ENCODE data around the gene CYBC1.

Gene CYBC1

GRCh38 chr17:82408938-82409318 is 41.6 kb downstream of the CYBC1 start:
- H3K27ac ChIP-seq = no peak overlapping the region
- TF ChIP-seq CTCF (IDR thresholded peaks at IDR 0.05) = no peak
- TF ChIP-seq ZFX (IDR thresholded peaks at IDR 0.05; ENCODE audit: borderline replicate concordance) = no peak

DNA sequence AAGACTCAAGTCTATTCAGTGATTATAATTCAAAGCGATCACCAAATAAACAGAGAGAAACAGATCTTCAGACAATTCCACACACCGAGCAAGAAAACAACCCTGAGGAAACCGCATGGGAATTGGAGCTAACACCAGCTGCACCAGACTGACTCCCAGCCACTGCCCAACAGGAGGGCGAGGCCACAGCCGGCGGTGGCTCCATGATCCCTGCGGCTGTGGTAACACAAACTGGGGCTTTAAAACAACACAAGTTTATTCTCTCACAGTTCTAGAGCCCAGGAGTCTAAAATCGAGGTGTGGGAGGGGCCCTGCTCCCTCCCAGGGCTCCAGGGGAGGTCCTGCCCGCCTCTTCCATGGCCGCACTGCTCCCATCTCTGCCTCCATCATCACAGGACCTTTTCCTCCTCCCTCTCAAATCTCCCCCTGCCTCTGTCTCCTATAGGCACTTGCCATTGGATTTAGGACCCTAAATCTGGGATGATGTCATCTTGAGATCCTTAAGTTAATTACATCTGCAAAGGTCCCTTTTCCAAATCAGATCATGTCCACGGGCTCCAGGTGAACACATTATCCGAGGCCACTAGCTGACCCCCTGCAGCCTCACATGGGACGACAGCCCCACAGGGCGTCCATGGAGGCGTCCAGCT is 42.1 kb downstream of the CYBC1 start:
- H3K27ac ChIP-seq = no peak overlapping the region
- no peak for TF ChIP-seq CTCF (IDR thresholded peaks at IDR 0.05)
- TF ChIP-seq ZFX (IDR thresholded peaks at IDR 0.05; ENCODE audit: borderline replicate concordance) = no peak

DNA sequence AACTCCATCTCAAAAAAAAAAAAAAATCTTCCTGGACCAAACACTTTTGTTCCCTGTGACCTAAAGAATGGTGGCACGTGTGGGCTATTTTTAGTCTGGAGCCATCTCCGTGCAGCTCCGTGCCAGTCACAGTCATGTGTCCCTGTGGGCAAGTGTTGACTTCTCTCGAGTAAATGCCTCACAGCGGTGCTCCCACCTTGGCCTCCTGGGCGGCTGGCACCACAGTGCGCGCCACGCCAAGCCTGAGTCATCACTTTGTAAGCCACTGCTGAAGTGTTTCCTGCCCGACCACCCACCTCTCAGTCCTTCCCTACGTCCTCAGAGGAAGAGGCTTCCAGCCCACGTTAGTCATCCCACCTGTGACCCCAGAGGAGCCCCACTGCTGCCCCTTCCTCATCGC is 43.3 kb downstream of the CYBC1 start:
- H3K27ac ChIP-seq = no peak overlapping the region
- no peak for TF ChIP-seq CTCF (IDR thresholded peaks at IDR 0.05)
- no peak for TF ChIP-seq ZFX (IDR thresholded peaks at IDR 0.05; ENCODE audit: borderline replicate concordance)

DNA sequence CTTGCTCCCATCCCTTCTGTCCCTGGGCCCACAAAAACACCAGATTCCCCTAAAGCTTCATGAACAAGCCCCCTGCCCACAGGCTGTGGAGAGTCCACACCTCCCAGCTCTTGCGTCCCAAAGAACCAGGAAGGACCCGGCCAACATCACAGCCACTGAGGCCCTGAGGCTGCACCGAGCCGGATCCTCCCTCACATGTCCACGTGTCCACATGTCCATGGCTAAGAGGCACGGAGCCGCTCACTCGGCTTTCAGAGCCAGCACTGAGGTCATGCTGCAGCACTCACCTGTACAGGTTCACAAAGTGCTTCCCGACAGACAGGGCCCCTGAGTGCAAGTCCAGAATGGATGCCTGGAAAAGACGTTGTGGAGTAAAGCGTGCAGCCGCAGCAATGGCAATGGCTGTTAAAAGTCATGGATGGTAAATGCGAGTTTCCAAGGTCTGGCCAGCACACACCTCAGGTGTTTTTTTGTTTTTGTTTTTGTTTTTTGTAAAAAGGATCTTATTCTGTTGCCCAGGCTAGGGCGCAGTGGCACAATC is 44.4 kb downstream of the CYBC1 start:
- H3K27ac ChIP-seq = no peak overlapping the region
- TF ChIP-seq CTCF (IDR thresholded peaks at IDR 0.05) (no peak), ZFX (IDR thresholded peaks at IDR 0.05; ENCODE audit: borderline replicate concordance) (no peak)

GRCh38 chr17:82405051-82405450 is 45.5 kb downstream of the CYBC1 start:
- no peak overlapping the region for H3K27ac ChIP-seq
- no peak for TF ChIP-seq ZFX (IDR thresholded peaks at IDR 0.05; ENCODE audit: borderline replicate concordance)
- no peak for TF ChIP-seq CTCF (IDR thresholded peaks at IDR 0.05)

GRCh38 chr17:82403662-82404660 is 46.6 kb downstream of the CYBC1 start:
- H3K27ac ChIP-seq = no peak overlapping the region
- TF ChIP-seq CTCF (IDR thresholded peaks at IDR 0.05) = no peak
- TF ChIP-seq ZFX (IDR thresholded peaks at IDR 0.05; ENCODE audit: borderline replicate concordance) = no peak
